GM18907 (cell line): ENCODE data around the gene SYVN1.
"Not testable (repeated sequence)": the region's sequence is repeated elsewhere in the genome, so short reads cannot be mapped to it uniquely, and the experiment has no call there.

Experiments
- ATAC-seq: cut with Tn5 transposase; IDR thresholded peaks from one replicate; pipeline ENCODE4 v1.9.1; 2021; ENCODE audit warnings: mild to moderate bottlenecking, moderate library complexity; ENCODE audit not compliant: unreplicated experiment

SYVN1 gene

GRCh38 chr11:65134240-65134951 lies at the start of gene SYVN1:
SYVN1 (minus strand) TSS chr11:65134519; CDS start chr11:65133601, 918 bp downstream.
- peak; percentile 62 for ATAC-seq

GRCh38 chr11:65183201-65183891 lies 49.0 kb upstream of the SYVN1 start:
- no peak for ATAC-seq

GRCh38 chr11:65182258-65183170 lies 48.2 kb upstream of the SYVN1 start:
- no peak for ATAC-seq

GRCh38 chr11:65181569-65182257 lies 47.4 kb upstream of the SYVN1 start, which contains the start of gene CAPN1:
CAPN1 (plus strand) TSS chr11:65181928; CDS start chr11:65182702, 774 bp downstream.
- ATAC-seq, result peak; percentile 42

- peak; percentile 57 for ATAC-seq
Measured at GRCh38 chr11:65180877-65181568, 46.7 kb upstream of the SYVN1 start.

- ATAC-seq, result not testable (repeated sequence)
Measured at GRCh38 chr11:65174571-65175010, 40.3 kb upstream of the SYVN1 start.

GRCh38 chr11:65172600-65172999 lies 38.3 kb upstream of the SYVN1 start:
- no peak for ATAC-seq

GRCh38 chr11:65170058-65170534 lies 35.8 kb upstream of the SYVN1 start, which contains the start of gene SPDYC:
SPDYC (plus strand) TSS chr11:65170233; CDS start chr11:65171358, 1,125 bp downstream.
- no peak for ATAC-seq

- ATAC-seq, result no peak
Measured at GRCh38 chr11:65169164-65169641, 34.9 kb upstream of the SYVN1 start.

- no peak for ATAC-seq
Measured at GRCh38 chr11:65167656-65168055, 33.3 kb upstream of the SYVN1 start.

- ATAC-seq, result no peak
Measured at GRCh38 chr11:65166893-65167292, 32.6 kb upstream of the SYVN1 start.

GRCh38 chr11:65165410-65166317 lies 31.3 kb upstream of the SYVN1 start:
- ATAC-seq, result no peak

GRCh38 chr11:65163684-65164083 lies 29.4 kb upstream of the SYVN1 start:
- no peak for ATAC-seq

GRCh38 chr11:65160643-65161042 lies 26.3 kb upstream of the SYVN1 start:
- no peak for ATAC-seq

GRCh38 chr11:65159012-65159411 lies 24.7 kb upstream of the SYVN1 start:
- ATAC-seq, result peak; percentile 49

- ATAC-seq, result no peak
Measured at GRCh38 chr11:65157336-65157735, 23.0 kb upstream of the SYVN1 start.

- no peak for ATAC-seq
Measured at GRCh38 chr11:65156926-65157325, 22.6 kb upstream of the SYVN1 start.

- no peak for ATAC-seq
Measured at GRCh38 chr11:65156256-65156655, 21.9 kb upstream of the SYVN1 start.
